HCT116 (cell line): ENCODE results near the gene ZNF335. TPM values are rescaled to one million over a fixed set of nuclear protein-coding genes. Genes with fewer than 3 reads are reported as not detected.

Experiments used
- ATAC-seq: fragments of 200-7000 bp; cut with Tn5 transposase; 2 replicates; pipeline ENCODE4 v1.9.1; 2020; ENCODE audit warnings: mild to moderate bottlenecking, moderate library complexity
- BruUV-seq: library from RNA; stranded (reverse); fragments of 400-500 nt; replicated peaks from 2 replicates; lab custom pipeline; 2021; lab: Mats Ljungman, UMichigan
- CTCF ChIA-PET: fragments of 300-600 bp; sonication (Branson Sonifier 250); formaldehyde crosslinking; loops from one replicate; lab custom pipeline; 2021; ENCODE audit warnings: antibody characterized with exemption; lab: Charles Lee
- POLR2A ChIA-PET: fragments of 300-600, 350-600 bp; sonication (Branson Sonifier 250); formaldehyde crosslinking; loops from one replicate; lab custom pipeline; 2021; ENCODE audit warnings: antibody characterized with exemption; lab: Charles Lee
- RAD21 ChIA-PET, 2 experiments: fragments of 300-600 bp; sonication (Branson Sonifier 250); formaldehyde crosslinking; loops; one replicate each; lab custom pipeline; 2023; ENCODE audit warnings: low total read pairs in 2 of 2; ENCODE audit not compliant: uncharacterized antibody in 2 of 2, unreplicated experiment in 2 of 2, low non-redundant PET in 1 of 2; lab: Charles Lee
- DNase-seq: peaks from one replicate; pipeline ENCODE4 v3.0.0-alpha.2; 2010; ENCODE audit warnings: low read depth, low spot score
- H2AFZ ChIP-seq: fragments of 200-600 bp; shearing (Covaris generic), sonication (generic); 2 replicates; pipeline ENCODE4 v1.6.1; 2017; ENCODE audit warnings: low read depth, mixed run types, mixed read lengths, antibody characterized with exemption, low read length; ENCODE audit not compliant: poor library complexity, severe bottlenecking
- H3K27ac ChIP-seq: 2 replicates; pipeline ENCODE4 v1.5.1; 2012; ENCODE audit warnings: low read depth, low read length
- H3K27me3 ChIP-seq: fragments of 200-600 bp; sonication (generic); 2 replicates; pipeline ENCODE4 v1.6.1; 2016; ENCODE audit warnings: mixed run types, low read length, mixed read lengths; ENCODE audit not compliant: insufficient read depth
- H3K36me3 ChIP-seq, 2 experiments: fragments of 200-500 bp in 1 of 2; fragments of 200-600 bp in 1 of 2; sonication (Bioruptor generic) in 1 of 2; sonication (generic) in 1 of 2; 2 replicates each; pipeline versions ENCODE4 v1.5.1 to v1.6.1; 2014 to 2016; ENCODE audit warnings: low read length in 2 of 2, inconsistent platforms in 1 of 2, mixed read lengths in 1 of 2, mixed run types in 1 of 2; ENCODE audit not compliant: insufficient read depth in 2 of 2, control insufficient read depth in 1 of 2
- H3K4me1 ChIP-seq, 2 experiments: fragments of 200-600 bp in 1 of 2; sonication (generic) in 1 of 2; 2 replicates each; pipeline versions ENCODE4 v1.5.1 to v1.6.1; 2012 to 2017; ENCODE audit warnings: low read length in 2 of 2, inconsistent platforms in 1 of 2, mild to moderate bottlenecking in 1 of 2, mixed read lengths in 1 of 2, mixed run types in 1 of 2, moderate library complexity in 1 of 2; ENCODE audit not compliant: insufficient read depth in 2 of 2, control insufficient read depth in 1 of 2
- H3K4me2 ChIP-seq: fragments of 200-600 bp; sonication (generic); 2 replicates; pipeline ENCODE4 v1.6.1; 2017; ENCODE audit warnings: mixed run types, low read length, mixed read lengths
- H3K4me3 ChIP-seq, 2 experiments: fragments of 200-600 bp in 1 of 2; sonication (generic) in 1 of 2; replicated peaks in 1 of 2; 2 replicates each; pipeline ENCODE4 v1.5.1; 2011 to 2016; ENCODE audit warnings: low read length in 2 of 2, control low read depth in 1 of 2, low read depth in 1 of 2, mild to moderate bottlenecking in 1 of 2, mixed read lengths in 1 of 2, mixed run types in 1 of 2
- H3K79me2 ChIP-seq: fragments of 200-600 bp; sonication (generic); 2 replicates; pipeline ENCODE4 v1.6.1; 2017; ENCODE audit warnings: mild to moderate bottlenecking, mixed run types, low read length, moderate library complexity, mixed read lengths; ENCODE audit not compliant: insufficient read depth
- H3K9ac ChIP-seq: fragments of 200-600 bp; sonication (generic); 2 replicates; pipeline ENCODE4 v1.6.1; 2016; ENCODE audit warnings: low read length, mixed read lengths
- H3K9me2 ChIP-seq: fragments of 200-600 bp; sonication (generic), shearing (Covaris generic); 2 replicates; pipeline ENCODE4 v1.6.1; 2017; ENCODE audit warnings: mixed run types, mild to moderate bottlenecking, moderate library complexity; ENCODE audit not compliant: insufficient read depth
- H3K9me3 ChIP-seq, 2 experiments: fragments of 200-500 bp in 1 of 2; fragments of 200-600 bp in 1 of 2; sonication (Bioruptor generic) in 1 of 2; sonication (generic) in 1 of 2; 2 replicates each; pipeline ENCODE4 v1.6.1; 2014 to 2017; ENCODE audit warnings: low read length in 2 of 2, mixed read lengths in 2 of 2, inconsistent platforms in 1 of 2, low read depth in 1 of 2, mild to moderate bottlenecking in 1 of 2, mixed run types in 1 of 2, moderate library complexity in 1 of 2; ENCODE audit not compliant: control insufficient read depth in 1 of 2, insufficient read depth in 1 of 2
- H4K20me1 ChIP-seq: fragments of 200-600 bp; sonication (generic), shearing (Covaris generic); 2 replicates; pipeline ENCODE4 v1.6.1; 2017; ENCODE audit warnings: mixed run types, mild to moderate bottlenecking, moderate library complexity; ENCODE audit not compliant: insufficient read depth
- ATF3 ChIP-seq: IDR thresholded peaks from 2 replicates; pipeline ENCODE4 v1.6.1; 2012
- CBX3 ChIP-seq: IDR thresholded peaks from 2 replicates; pipeline ENCODE4 v1.6.1; 2012; ENCODE audit warnings: low read depth
- EGR1 ChIP-seq: IDR thresholded peaks from 2 replicates; pipeline ENCODE4 v1.6.1; 2012; ENCODE audit warnings: low read depth
- ELF1 ChIP-seq: IDR thresholded peaks from 2 replicates; pipeline ENCODE4 v1.6.1; 2012; ENCODE audit warnings: low read depth, borderline replicate concordance
- EZH2 ChIP-seq: fragments of 200-600 bp; sonication (generic); IDR thresholded peaks from 2 replicates; pipeline ENCODE4 v1.6.1; 2017; ENCODE audit warnings: antibody characterized with exemption, mixed run types
- EZH2phosphoT487 ChIP-seq: fragments of 200-600 bp; IDR thresholded peaks from 2 replicates; pipeline ENCODE4 v1.6.1; 2018; ENCODE audit warnings: antibody characterized with exemption, borderline replicate concordance
- FOSL1 ChIP-seq: IDR thresholded peaks from 2 replicates; pipeline ENCODE4 v1.6.1; 2012; ENCODE audit warnings: low read depth
- JUND ChIP-seq: IDR thresholded peaks from 2 replicates; pipeline ENCODE4 v1.6.1; 2012
- MAX ChIP-seq: IDR thresholded peaks from 2 replicates; pipeline ENCODE4 v1.6.1; 2012
- POLR2A ChIP-seq: IDR thresholded peaks from 2 replicates; pipeline ENCODE4 v1.7.0; 2011; ENCODE audit warnings: borderline replicate concordance; ENCODE audit not compliant: insufficient read depth, insufficient read length; ENCODE audit errors: extremely low read depth
- POLR2AphosphoS5 ChIP-seq: IDR thresholded peaks from 2 replicates; pipeline ENCODE4 v1.6.1; 2011; ENCODE audit warnings: mild to moderate bottlenecking, low read depth, low read length, moderate library complexity
- RAD21 ChIP-seq: IDR thresholded peaks from 2 replicates; pipeline ENCODE4 v1.6.1; 2012; ENCODE audit warnings: low read depth, mild to moderate bottlenecking
- SIN3A ChIP-seq: IDR thresholded peaks from 2 replicates; pipeline ENCODE4 v1.6.1; 2012; ENCODE audit warnings: low read depth
- SP1 ChIP-seq: IDR thresholded peaks from 2 replicates; pipeline ENCODE4 v1.6.1; 2012; ENCODE audit warnings: low read depth
- SRF ChIP-seq: IDR thresholded peaks from 2 replicates; pipeline ENCODE4 v1.6.1; 2012; ENCODE audit warnings: low read depth
- TCF7L2 ChIP-seq: IDR thresholded peaks from 2 replicates; pipeline ENCODE4 v1.7.0; 2011; ENCODE audit warnings: borderline replicate concordance, inconsistent platforms; ENCODE audit not compliant: insufficient read depth, insufficient read length; ENCODE audit errors: extremely low read depth
- YY1 ChIP-seq: IDR thresholded peaks from 2 replicates; pipeline ENCODE4 v1.6.1; 2011; ENCODE audit warnings: low read length, low read depth, moderate library complexity, mild to moderate bottlenecking; ENCODE audit not compliant: insufficient replicate concordance; ENCODE audit errors: extremely low read depth
- intact Hi-C: fragments of 100-400 bp; cut with micrococcal nuclease; formaldehyde crosslinking; loops from 2 replicates; pipeline ENCODE4 v1.10.0; 2022
- total RNA-seq: library from RNA; stranded (reverse); gene quantifications from one replicate; pipeline ENCODE4 v1.2.1, GENCODE V29; 2021; ENCODE audit not compliant: unreplicated experiment
- TF ChIP-seq, protein P1 (sequence below): IDR thresholded peaks from 2 replicates; pipeline ENCODE4 v1.6.1; 2012; ENCODE audit warnings: low read depth

The ZNF335 gene
- total RNA-seq, 1 experiment from 2014 or later = 20.8 TPM

DNA sequence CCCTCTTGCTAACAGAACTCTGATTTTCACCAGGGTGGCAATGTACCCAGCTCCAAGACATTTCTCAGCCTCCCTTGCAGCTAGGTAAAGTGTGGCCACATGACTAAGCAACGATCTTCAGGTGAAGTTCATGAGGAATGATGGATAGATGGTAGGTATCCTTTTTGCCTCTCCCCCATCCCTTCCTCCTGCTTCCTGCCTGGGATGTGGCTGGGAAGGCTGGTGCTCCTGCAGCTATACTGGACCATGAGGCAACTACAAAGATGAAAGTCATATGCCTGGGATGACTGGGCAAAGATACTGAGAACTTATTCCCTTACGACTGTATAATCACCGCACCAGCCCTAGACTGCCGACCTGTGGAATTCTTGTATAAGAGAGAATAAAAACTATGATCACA, 13.4 kb downstream of the ZNF335 start:
- DNase-seq = no peak
- Histone ChIP-seq H3K36me3 (peaks cover 38 to 51% of the 10 kb centered on the region in 2 experiments; a peak in 3 of 4 replicates), H3K4me1 (no peaks in the 10 kb centered on the region), H3K27me3 (no peaks in the 10 kb centered on the region), H3K4me2 (no peak overlapping the region), H4K20me1 (no peaks in the 10 kb centered on the region), H3K79me2 (no peaks in the 10 kb centered on the region), H3K9me3 (no peaks in the 10 kb centered on the region), H3K27ac (no peak overlapping the region), H3K9me2 (no peaks in the 10 kb centered on the region), H3K4me3 (no peak overlapping the region)
- intact Hi-C loops = no loop called here
- no peak for ATAC-seq
- BruUV-seq = no TSS peak
- ChIA-PET RAD21 (interaction anchor here in 1 of 2 experiments (0.7 kb wide), 1 partner anchor 145 kb away, joined by 3 read pairs; no protein-coding TSS in a partner anchor), CTCF (no interaction called here)
- TF ChIP-seq MAX (no peak), YY1 (no peak), RAD21 (no peak), TCF7L2 (no peak), EZH2phosphoT487 (no peak), SRF (no peak), EZH2 (no peak), SP1 (no peak), POLR2A (no peak), ATF3 (no peak), EGR1 (no peak), POLR2AphosphoS5 (no peak), CBX3 (no peak), JUND (no peak), ELF1 (no peak), SIN3A (no peak), FOSL1 (no peak)
- TF ChIP-seq, protein P1, sequence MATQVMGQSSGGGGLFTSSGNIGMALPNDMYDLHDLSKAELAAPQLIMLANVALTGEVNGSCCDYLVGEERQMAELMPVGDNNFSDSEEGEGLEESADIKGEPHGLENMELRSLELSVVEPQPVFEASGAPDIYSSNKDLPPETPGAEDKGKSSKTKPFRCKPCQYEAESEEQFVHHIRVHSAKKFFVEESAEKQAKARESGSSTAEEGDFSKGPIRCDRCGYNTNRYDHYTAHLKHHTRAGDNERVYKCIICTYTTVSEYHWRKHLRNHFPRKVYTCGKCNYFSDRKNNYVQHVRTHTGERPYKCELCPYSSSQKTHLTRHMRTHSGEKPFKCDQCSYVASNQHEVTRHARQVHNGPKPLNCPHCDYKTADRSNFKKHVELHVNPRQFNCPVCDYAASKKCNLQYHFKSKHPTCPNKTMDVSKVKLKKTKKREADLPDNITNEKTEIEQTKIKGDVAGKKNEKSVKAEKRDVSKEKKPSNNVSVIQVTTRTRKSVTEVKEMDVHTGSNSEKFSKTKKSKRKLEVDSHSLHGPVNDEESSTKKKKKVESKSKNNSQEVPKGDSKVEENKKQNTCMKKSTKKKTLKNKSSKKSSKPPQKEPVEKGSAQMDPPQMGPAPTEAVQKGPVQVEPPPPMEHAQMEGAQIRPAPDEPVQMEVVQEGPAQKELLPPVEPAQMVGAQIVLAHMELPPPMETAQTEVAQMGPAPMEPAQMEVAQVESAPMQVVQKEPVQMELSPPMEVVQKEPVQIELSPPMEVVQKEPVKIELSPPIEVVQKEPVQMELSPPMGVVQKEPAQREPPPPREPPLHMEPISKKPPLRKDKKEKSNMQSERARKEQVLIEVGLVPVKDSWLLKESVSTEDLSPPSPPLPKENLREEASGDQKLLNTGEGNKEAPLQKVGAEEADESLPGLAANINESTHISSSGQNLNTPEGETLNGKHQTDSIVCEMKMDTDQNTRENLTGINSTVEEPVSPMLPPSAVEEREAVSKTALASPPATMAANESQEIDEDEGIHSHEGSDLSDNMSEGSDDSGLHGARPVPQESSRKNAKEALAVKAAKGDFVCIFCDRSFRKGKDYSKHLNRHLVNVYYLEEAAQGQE = no peak
- TF ChIP-seq, all 23 proteins: peak for 0
- H2AFZ ChIP-seq = no peak overlapping the region
- no peak overlapping the region for H3K9ac ChIP-seq
- POLR2A ChIA-PET = no interaction called here
